GM10248 (cell line): Measurements from ENCODE around the gene CACNA2D2.

ENCODE experiments used
- CTCF ChIA-PET: fragments of 300-600 bp; sonication (Branson Sonifier 250); formaldehyde crosslinking; extraction: SDS; loops from one replicate; lab custom pipeline; 2021; ENCODE audit warnings: antibody characterized with exemption; lab: Yijun Ruan, JAX
- POLR2A ChIA-PET: fragments of 350-650 bp; sonication (Branson Sonifier 250); formaldehyde crosslinking; extraction: SDS; loops from one replicate; lab custom pipeline; 2020; ENCODE audit warnings: antibody characterized with exemption; lab: Yijun Ruan, JAX
- DNase-seq: peaks from one replicate; pipeline ENCODE4 v3.0.0; 2012; ENCODE audit errors: extremely low spot score
- TF ChIP-seq, protein P1 (sequence below): IDR thresholded peaks from 2 replicates; pipeline ENCODE4 v1.5.1; 2012; ENCODE audit warnings: mild to moderate bottlenecking, low read depth; ENCODE audit errors: extremely low read depth, missing control alignments, control extremely low read depth

CACNA2D2 gene

DNA sequence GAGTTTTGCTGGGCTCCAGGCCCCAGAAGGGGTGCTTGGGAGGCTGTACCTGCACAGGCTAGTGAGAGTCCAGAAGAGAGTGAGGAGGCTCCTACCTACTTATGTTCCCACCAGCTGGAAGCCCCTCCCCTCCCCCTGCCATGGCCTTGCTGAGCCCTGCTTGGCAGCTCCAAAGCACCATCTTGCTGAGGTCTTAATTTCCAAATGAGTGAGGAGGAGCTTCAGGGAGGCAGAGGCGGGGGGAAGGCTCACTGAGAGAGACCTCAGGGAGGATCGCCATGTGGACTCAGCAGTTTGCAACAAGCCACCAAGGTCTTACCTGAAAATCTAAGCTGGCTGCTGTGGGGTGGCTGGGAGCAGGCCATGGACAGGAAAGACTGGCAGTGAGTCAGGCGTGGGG is 8.7 kb upstream of the CACNA2D2 start:
- ChIA-PET POLR2A (no interaction called here), CTCF (interaction anchor here (0.8 to 5.9 kb wide), 2 partner anchors 10 to 31 kb away, joined by 3 to 29 read pairs; no protein-coding TSS in a partner anchor)
- no peak for DNase-seq
- TF ChIP-seq, protein P1, sequence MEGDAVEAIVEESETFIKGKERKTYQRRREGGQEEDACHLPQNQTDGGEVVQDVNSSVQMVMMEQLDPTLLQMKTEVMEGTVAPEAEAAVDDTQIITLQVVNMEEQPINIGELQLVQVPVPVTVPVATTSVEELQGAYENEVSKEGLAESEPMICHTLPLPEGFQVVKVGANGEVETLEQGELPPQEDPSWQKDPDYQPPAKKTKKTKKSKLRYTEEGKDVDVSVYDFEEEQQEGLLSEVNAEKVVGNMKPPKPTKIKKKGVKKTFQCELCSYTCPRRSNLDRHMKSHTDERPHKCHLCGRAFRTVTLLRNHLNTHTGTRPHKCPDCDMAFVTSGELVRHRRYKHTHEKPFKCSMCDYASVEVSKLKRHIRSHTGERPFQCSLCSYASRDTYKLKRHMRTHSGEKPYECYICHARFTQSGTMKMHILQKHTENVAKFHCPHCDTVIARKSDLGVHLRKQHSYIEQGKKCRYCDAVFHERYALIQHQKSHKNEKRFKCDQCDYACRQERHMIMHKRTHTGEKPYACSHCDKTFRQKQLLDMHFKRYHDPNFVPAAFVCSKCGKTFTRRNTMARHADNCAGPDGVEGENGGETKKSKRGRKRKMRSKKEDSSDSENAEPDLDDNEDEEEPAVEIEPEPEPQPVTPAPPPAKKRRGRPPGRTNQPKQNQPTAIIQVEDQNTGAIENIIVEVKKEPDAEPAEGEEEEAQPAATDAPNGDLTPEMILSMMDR = no peak

DNA sequence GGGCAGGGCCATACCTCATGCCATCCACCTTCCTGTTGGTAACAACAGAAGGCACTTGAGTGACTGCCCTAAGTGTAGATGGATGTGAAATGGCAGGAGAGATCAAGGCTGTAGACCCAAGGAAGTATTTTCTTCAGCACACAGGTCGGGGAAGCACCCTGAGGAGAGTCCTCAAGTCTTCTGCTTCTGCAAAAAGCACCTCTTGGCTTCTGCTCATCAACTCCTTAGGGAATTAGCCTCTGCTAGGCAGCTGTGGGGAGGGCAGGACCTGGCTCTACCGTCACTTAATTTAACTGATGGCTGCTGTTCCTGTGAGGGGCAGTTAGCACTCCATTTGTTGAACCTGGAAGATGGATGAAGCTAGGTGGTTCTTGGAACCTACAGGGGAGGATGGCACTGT is 6.9 kb upstream of the CACNA2D2 start:
- TF ChIP-seq, protein P1 = no peak
- DNase-seq = no peak
- ChIA-PET CTCF (no interaction called here), POLR2A (no interaction called here)

DNA sequence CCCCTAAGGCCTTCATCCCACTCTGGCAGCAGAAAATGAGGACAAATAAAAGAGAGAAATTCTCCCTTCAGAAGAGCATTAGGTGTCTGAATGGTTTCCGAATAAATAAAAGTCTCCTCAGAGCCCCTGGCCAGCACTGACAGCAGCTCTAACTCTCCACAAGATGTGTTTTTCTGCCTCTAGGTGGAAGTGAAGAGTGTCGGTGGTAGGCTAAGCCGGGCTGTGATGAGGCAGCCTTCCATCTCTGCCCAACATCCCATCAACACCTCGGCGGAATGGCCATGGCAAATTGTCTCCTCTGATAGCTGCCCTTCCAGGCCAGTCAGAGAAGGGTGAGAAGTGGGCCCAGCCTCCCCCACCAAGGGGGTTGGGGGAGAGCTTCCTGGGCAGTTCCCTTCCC is 6.3 kb upstream of the CACNA2D2 start:
- DNase-seq = no peak
- TF ChIP-seq, protein P1 = no peak
- POLR2A ChIA-PET = no interaction called here
- CTCF ChIA-PET = interaction anchor here (0.8 to 1.0 kb wide), 3 partner anchors 15 to 40 kb away, joined by 3 to 4 read pairs (median 3); no protein-coding TSS in a partner anchor

DNA sequence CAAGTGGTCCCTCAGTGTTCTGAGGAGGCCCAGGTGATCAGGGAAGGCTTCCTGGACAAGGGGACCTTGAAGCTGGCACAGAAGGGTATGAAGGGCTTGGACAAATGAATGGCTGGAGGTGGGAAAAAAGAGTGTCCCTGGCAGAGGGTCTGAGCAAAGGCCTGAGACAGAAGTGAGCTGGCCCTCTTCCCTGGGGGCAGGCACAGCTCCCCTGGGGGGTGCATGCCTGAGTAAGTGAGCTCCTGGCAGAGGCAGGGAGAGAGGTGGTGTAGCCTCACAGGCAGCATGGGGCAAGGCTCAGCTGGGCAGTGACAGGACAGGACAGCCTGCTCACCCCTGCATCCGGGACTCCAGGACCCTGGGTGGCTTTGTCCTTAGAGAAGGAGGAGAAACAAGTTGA is 5.4 kb upstream of the CACNA2D2 start:
- ChIA-PET POLR2A (no interaction called here), CTCF (interaction anchor here (0.8 to 1.0 kb wide), 3 partner anchors 16 to 41 kb away, joined by 3 to 4 read pairs (median 3); no protein-coding TSS in a partner anchor)
- TF ChIP-seq, protein P1 = no peak
- no peak for DNase-seq

DNA sequence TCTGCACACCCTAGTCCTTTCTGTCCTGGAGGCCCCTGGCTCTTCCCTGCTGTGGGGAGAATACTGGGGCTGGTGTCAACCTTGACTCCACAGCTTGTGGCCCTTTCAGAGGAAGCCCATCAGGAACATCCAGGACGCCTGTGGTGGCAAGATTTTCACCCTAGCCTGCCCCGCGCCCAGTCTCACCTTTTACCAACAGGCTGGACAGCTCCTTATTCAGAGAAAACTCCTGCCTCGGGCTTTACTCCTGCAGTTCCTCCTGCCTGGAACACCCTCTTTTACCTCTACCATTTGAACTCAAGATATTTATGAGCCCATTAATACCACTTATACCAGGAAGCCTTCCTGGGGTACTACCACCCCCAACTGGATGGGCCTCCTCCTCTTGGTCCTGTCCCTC is 2.7 kb upstream of the CACNA2D2 start:
- DNase-seq = no peak
- ChIA-PET POLR2A (no interaction called here), CTCF (no interaction called here)
- TF ChIP-seq, protein P1 = no peak

DNA sequence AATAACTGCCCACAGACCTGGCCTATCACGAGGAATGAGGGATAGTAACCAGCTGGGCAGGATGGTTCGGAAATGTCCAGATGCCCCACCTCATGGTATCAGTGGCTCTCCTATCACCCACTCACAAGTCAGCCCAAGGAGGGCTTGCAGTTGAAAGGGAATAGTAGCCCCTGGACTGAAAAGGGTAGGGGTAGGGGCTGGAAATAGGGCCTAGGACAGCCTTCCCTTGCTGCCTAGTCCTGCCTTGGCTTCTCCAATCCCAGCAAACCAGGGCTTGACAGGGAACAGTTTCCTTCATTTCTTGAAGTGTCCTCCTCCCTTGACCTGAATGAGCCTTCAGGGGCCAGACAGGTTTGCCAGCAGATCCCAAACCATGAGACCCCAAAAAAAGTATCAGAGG is 1.2 kb upstream of the CACNA2D2 start:
- TF ChIP-seq, protein P1 = no peak
- CTCF ChIA-PET = interaction anchor here (1.4 kb wide), 1 partner anchor 38 kb away, joined by 5 read pairs; no protein-coding TSS in a partner anchor
- POLR2A ChIA-PET = no interaction called here
- no peak for DNase-seq
